Lung (tissue), 12 donors: Measurements from ENCODE around the gene POR. TPM values are rescaled to one million over a fixed set of nuclear protein-coding genes. Genes with fewer than 3 reads are reported as not detected.

ENCODE experiments used
- ATAC-seq: fragments of 200-7000 bp; cut with Tn5 transposase; one replicate; pipeline ENCODE4 v1.9.1; 2020; ENCODE audit warnings: moderate number of reproducible peaks; ENCODE audit not compliant: insufficient read depth, low FRiP score
- DNase-seq, 3 donors: peaks; one replicate each; pipeline ENCODE4 v3.0.0-alpha.2; 2013 to 2017
- H3K27ac ChIP-seq, 2 donors: one replicate each; pipeline ENCODE4 v1.5.1; 2013; ENCODE audit warnings: mild to moderate bottlenecking in 2 of 2, moderate library complexity in 2 of 2, control low read depth in 1 of 2, inconsistent platforms in 1 of 2, low read depth in 1 of 2, low read length in 1 of 2
- H3K27me3 ChIP-seq, 3 donors: one replicate each; pipeline ENCODE4 v1.5.1; 2013; ENCODE audit warnings: low read length in 2 of 3; ENCODE audit not compliant: control insufficient read depth in 3 of 3, insufficient read depth in 3 of 3
- H3K36me3 ChIP-seq, 4 donors: one replicate each; pipeline ENCODE4 v1.5.1; 2013; ENCODE audit warnings: low read length in 4 of 4, mild to moderate bottlenecking in 1 of 4, moderate library complexity in 1 of 4; ENCODE audit not compliant: control insufficient read depth in 4 of 4, insufficient read depth in 4 of 4
- H3K4me1 ChIP-seq, 5 donors: one replicate each; pipeline ENCODE4 v1.5.1; 2013; ENCODE audit warnings: low read length in 5 of 5, mild to moderate bottlenecking in 2 of 5, moderate library complexity in 1 of 5; ENCODE audit not compliant: control insufficient read depth in 5 of 5, insufficient read depth in 5 of 5
- H3K4me3 ChIP-seq: one replicate; pipeline ENCODE4 v1.5.1; 2013; ENCODE audit warnings: mild to moderate bottlenecking, control low read depth, moderate library complexity
- H3K9ac ChIP-seq, 2 donors: one replicate each; pipeline ENCODE4 v1.5.1; 2013; ENCODE audit warnings: low read length in 2 of 2, control low read depth in 1 of 2; ENCODE audit not compliant: insufficient read depth in 1 of 2
- H3K9me3 ChIP-seq, 4 donors: one replicate each; pipeline ENCODE4 v1.5.1; 2013; ENCODE audit warnings: low read length in 3 of 4, mild to moderate bottlenecking in 1 of 4, moderate library complexity in 1 of 4; ENCODE audit not compliant: control insufficient read depth in 4 of 4, insufficient read depth in 3 of 4
- CTCF ChIP-seq: IDR thresholded peaks from 2 replicates; pipeline ENCODE4 v1.5.1; 2012; ENCODE audit warnings: mild to moderate bottlenecking; ENCODE audit errors: control extremely low read depth, extremely low read depth
- WGBS, 2 donors: extraction: QIAGEN DNeasy Blood & Tissue Kit; methylation state at CpG; one replicate each; pipeline ENCODE4 v1.1.7; 2013; 5-methylcytosine and 5-hydroxymethylcytosine counted together
- polyA plus RNA-seq, 2 donors: library from polyadenylated mRNA; stranded (reverse); fragments of 200-250 nt; gene quantifications; one replicate each; pipeline ENCODE4 v1.2.1, GENCODE V29; 2013
- total RNA-seq, 2 donors: library from RNA; depleted of rRNA in 1 of 2; stranded (reverse); fragments of >200 nt in 1 of 2; gene quantifications; one replicate each; pipeline ENCODE4 v1.2.1, GENCODE V29; 2014 to 2021
- donor health status: control.
- donor health status: control.
- donor health status: Bipolar disorder and iron deficiency.
- donor health status: healthy.
- donor health status: DM: yes; HTN: yes; CAD: no.

POR gene
- total and polyA plus RNA-seq, 4 donors = 111 to 305 (median 264) TPM

GRCh38 chr7:75921479-75921878 lies 6.5 kb downstream of the POR start:
- H3K4me3 ChIP-seq = no peak overlapping the region
- DNase-seq (peak; percentile 55 to 81 (median 71)), ATAC-seq (no peak)
- H3K36me3 ChIP-seq = peaks cover 0 to 2% (median 0%) of the 10 kb centered on the region in 4 donors
- no peaks in the 10 kb centered on the region for H3K27me3 ChIP-seq
- H3K9me3 ChIP-seq = no peaks in the 10 kb centered on the region
- H3K9ac ChIP-seq = no peak overlapping the region
- peaks cover 0 to 14% (median 2%) of the 10 kb centered on the region in 5 donors for H3K4me1 ChIP-seq
- TF ChIP-seq CTCF = no peak
- WGBS, 2 donors = 76 to 78% methylated on average over 14 of the region's 14 CpGs
- no peak overlapping the region for H3K27ac ChIP-seq

DNA sequence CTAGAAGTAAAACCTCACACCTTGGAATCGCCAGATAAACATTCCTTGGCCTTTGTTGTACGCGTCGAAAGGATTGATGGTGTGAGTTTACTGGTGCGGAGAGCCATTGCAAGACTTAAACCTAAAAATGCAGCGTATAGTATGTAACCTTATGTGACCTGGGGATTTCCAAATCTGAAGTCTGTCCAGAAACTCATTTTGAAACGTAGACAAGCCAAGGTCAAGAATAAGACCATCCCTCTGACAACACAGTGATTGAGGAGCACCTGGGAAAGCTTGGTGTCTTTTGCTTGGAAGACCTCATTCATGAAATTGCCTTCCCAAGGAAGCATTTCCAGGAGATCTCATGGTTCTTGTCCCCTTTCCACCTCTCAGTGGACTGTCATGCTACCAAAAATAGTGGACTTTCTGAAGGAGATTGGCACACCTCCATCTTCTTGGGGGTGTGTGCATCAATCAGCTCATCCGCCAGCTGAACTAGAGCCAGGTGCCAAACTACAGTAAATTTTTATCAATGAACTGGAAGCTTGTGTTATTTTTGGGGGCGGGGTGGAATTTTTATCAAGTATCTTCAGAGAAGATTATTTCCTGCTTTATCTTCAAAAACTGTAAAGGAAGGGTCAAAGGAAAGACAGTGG lies 8.1 kb downstream of the POR start:
- Histone ChIP-seq H3K36me3 (peaks cover 0 to 2% (median 0%) of the 10 kb centered on the region in 4 donors), H3K27me3 (no peaks in the 10 kb centered on the region), H3K27ac (no peak overlapping the region), H3K4me1 (peaks cover 0 to 14% (median 0%) of the 10 kb centered on the region in 5 donors), H3K9ac (no peak overlapping the region), H3K4me3 (no peak overlapping the region), H3K9me3 (no peaks in the 10 kb centered on the region)
- DNase-seq (no peak), ATAC-seq (no peak)
- WGBS, 2 donors = 84 to 90% methylated on average over 9 of the region's 9 CpGs
- TF ChIP-seq CTCF = no peak

DNA sequence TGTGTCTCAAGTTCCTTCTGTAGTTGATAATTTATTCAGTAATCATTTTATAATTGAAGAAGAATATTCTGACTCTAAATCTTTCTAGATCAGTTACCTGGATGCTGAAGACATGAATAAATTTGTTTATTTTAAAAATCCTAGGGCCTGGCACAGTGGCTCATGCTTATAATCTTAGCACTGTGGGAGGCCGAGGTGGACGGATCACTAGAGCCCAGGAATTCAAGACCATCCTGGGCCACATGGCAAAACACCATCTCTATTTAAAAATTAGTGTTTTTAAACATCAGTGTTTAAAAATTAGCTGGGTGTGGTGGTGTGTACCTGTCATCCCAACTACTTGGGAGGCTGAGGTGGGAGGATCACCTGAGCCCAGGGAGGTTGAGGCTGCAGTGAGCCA lies 9.3 kb downstream of the POR start:
- DNase-seq (no peak), ATAC-seq (no peak)
- Histone ChIP-seq H3K9ac (no peak overlapping the region), H3K9me3 (no peaks in the 10 kb centered on the region), H3K4me3 (no peak overlapping the region), H3K36me3 (peaks cover 0 to 6% (median 0%) of the 10 kb centered on the region in 4 donors), H3K27me3 (no peaks in the 10 kb centered on the region), H3K27ac (no peak overlapping the region), H3K4me1 (peaks cover 0 to 14% (median 0%) of the 10 kb centered on the region in 5 donors)
- TF ChIP-seq CTCF = no peak
- 96 to 100% methylated on average over 2 of the region's 2 CpGs for WGBS, 2 donors

- Histone ChIP-seq H3K9me3 (no peaks in the 10 kb centered on the region), H3K4me3 (no peak overlapping the region), H3K27me3 (no peaks in the 10 kb centered on the region), H3K4me1 (peaks cover 0 to 14% (median 0%) of the 10 kb centered on the region in 5 donors), H3K9ac (no peak overlapping the region), H3K36me3 (peaks cover 0 to 6% (median 2%) of the 10 kb centered on the region in 4 donors), H3K27ac (no peak overlapping the region)
- no peak for DNase-seq
- TF ChIP-seq CTCF = no peak
- 80% methylated on average over 2 of the region's 2 CpGs for WGBS, 2 donors
- no peak for ATAC-seq
These were observed 9.9 kb downstream of the POR start for GRCh38 chr7:75924889-75925288.
